Transverse colon (tissue), 4 donors: ENCODE data around the gene LRRN4. TPM values are rescaled to one million over a fixed set of nuclear protein-coding genes. Genes with fewer than 3 reads are reported as not detected.

Experiments used
- DNase-seq: peaks from one replicate; pipeline ENCODE4 v3.0.0-alpha.2; 2019
- H3K27ac ChIP-seq, 4 donors: fragments of 200-600 bp; sonication (generic); 2 replicates each; pipeline ENCODE4 v1.5.1; 2016 to 2018; ENCODE audit warnings: inconsistent platforms in 4 of 4
- H3K27me3 ChIP-seq: fragments of 200-600 bp; sonication (generic); 2 replicates; pipeline ENCODE4 v1.5.1; 2017; ENCODE audit warnings: inconsistent platforms
- H3K36me3 ChIP-seq, 4 donors: fragments of 200-600 bp; sonication (generic); 2 replicates each; pipeline ENCODE4 v1.5.1; 2017 to 2019; ENCODE audit warnings: inconsistent platforms in 4 of 4
- H3K4me1 ChIP-seq, 4 donors: fragments of 200-600 bp; sonication (generic); 2 replicates each; pipeline ENCODE4 v1.5.1; 2017 to 2020; ENCODE audit warnings: inconsistent platforms in 4 of 4
- H3K4me3 ChIP-seq, 4 donors: fragments of 200-600 bp; sonication (generic); 1 replicate in 1 of 4; 2 replicates in 3 of 4; pipeline versions ENCODE4 v1.5.1 to v1.6.1; 2017 to 2019; ENCODE audit warnings: inconsistent platforms in 4 of 4
- H3K9me3 ChIP-seq, 2 donors: fragments of 200-600 bp; sonication (generic); 2 replicates each; pipeline ENCODE4 v1.5.1; 2017 to 2019; ENCODE audit warnings: inconsistent platforms in 2 of 2
- CTCF ChIP-seq, 5 experiments: fragments of 200-600 bp in 3 of 5; fragments of 450-650 bp in 2 of 5; sonication (generic) in 3 of 5; IDR thresholded peaks; 1 replicate in 2 of 5; 2 replicates in 3 of 5; pipeline ENCODE4 v1.5.1; 2016 to 2017; ENCODE audit warnings: antibody characterized with exemption in 5 of 5, inconsistent platforms in 3 of 5, mild to moderate bottlenecking in 2 of 5, moderate library complexity in 1 of 5
- EP300 ChIP-seq: sonication (generic); formaldehyde crosslinking; IDR thresholded peaks from one replicate; pipeline ENCODE4 v1.6.1; 2017; ENCODE audit warnings: antibody characterized with exemption, low read depth
- POLR2A ChIP-seq: fragments of 450-650 bp; IDR thresholded peaks from one replicate; pipeline ENCODE4 v1.6.1; 2016; ENCODE audit warnings: antibody characterized with exemption, mild to moderate bottlenecking, moderate library complexity
- POLR2AphosphoS5 ChIP-seq, 3 donors: sonication (generic); formaldehyde crosslinking; IDR thresholded peaks; one replicate each; pipeline ENCODE4 v1.6.1; 2016; ENCODE audit warnings: antibody characterized with exemption in 3 of 3
- WGBS, 2 donors: methylation state at CpG; one replicate each; pipeline ENCODE4 v1.1.5; 2018; ENCODE audit warnings: low coverage in 1 of 2; 5-methylcytosine and 5-hydroxymethylcytosine counted together
- in situ Hi-C, 4 donors: fragments of 200-750 bp; cut with MboI; loops; one replicate each; pipeline versions ENCODE4 v1.15.0 to v1.15.1; 2017; ENCODE audit warnings: low sequenced_read_pairs in 3 of 4, low pct_ligation_motif_present in 1 of 4, low pct_unique_long_range_greater_than_20kb in 1 of 4
- intact Hi-C: fragments of 100-400 bp; cut with DNase I; formaldehyde crosslinking; loops from one replicate; pipeline ENCODE4 v1.15.1; 2023; ENCODE audit warnings: low total_unique reads
- total RNA-seq, 4 donors: library from RNA; depleted of rRNA; stranded (reverse); fragments of >200 nt; gene quantifications; one replicate each; pipeline ENCODE4 v1.1.0, GENCODE V29; 2016

LRRN4 gene
- total RNA-seq, 4 donors from 2014 or later = 0.48 TPM; not detected in 3

GRCh38 chr20:6044115-6044514 is 9.7 kb downstream of the LRRN4 start:
- H3K36me3 ChIP-seq = peaks cover 0 to 13% (median 5%) of the 10 kb centered on the region in 4 donors
- H3K9me3 ChIP-seq = no peaks in the 10 kb centered on the region
- H3K4me1 ChIP-seq = no peaks in the 10 kb centered on the region
- no peak for DNase-seq
- H3K27ac ChIP-seq = no peak overlapping the region
- H3K4me3 ChIP-seq = no peak overlapping the region
- no peaks in the 10 kb centered on the region for H3K27me3 ChIP-seq
- TF ChIP-seq CTCF (IDR thresholded peaks at IDR 0.05) (no peak), POLR2AphosphoS5 (IDR thresholded peaks at IDR 0.05) (no peak), EP300 (no peak), POLR2A (no peak)
- intact Hi-C loops = no loop called here
- in situ Hi-C loops = no loop called here
- WGBS, 2 donors = 78% methylated on average over 2 of the region's 2 CpGs; no CpG with 5 or more reads in 1 of the 2 donors

- Histone ChIP-seq H3K4me1 (no peaks in the 10 kb centered on the region), H3K4me3 (no peak overlapping the region), H3K9me3 (no peaks in the 10 kb centered on the region), H3K27me3 (no peaks in the 10 kb centered on the region), H3K36me3 (peaks cover 0 to 30% (median 5%) of the 10 kb centered on the region in 4 donors), H3K27ac (no peak overlapping the region)
- WGBS, 2 donors = 94% methylated on average over 24 of the region's 26 CpGs; no CpG with 5 or more reads in 1 of the 2 donors
- TF ChIP-seq EP300 = no peak
- TF ChIP-seq CTCF (IDR thresholded peaks at IDR 0.05) = no peak
- no peak for TF ChIP-seq POLR2A
- TF ChIP-seq POLR2AphosphoS5 (IDR thresholded peaks at IDR 0.05) = no peak
- DNase-seq = no peak
- intact Hi-C loops = no loop called here
- in situ Hi-C loops = no loop called here
Measured at GRCh38 chr20:6041808-6042265, 12.0 kb downstream of the LRRN4 start.

GRCh38 chr20:6040958-6041807 is 12.7 kb downstream of the LRRN4 start:
- no peaks in the 10 kb centered on the region for H3K9me3 ChIP-seq
- no peak for TF ChIP-seq CTCF (IDR thresholded peaks at IDR 0.05)
- TF ChIP-seq POLR2AphosphoS5 (IDR thresholded peaks at IDR 0.05) = no peak
- TF ChIP-seq EP300 = no peak
- no peak for TF ChIP-seq POLR2A
- H3K36me3 ChIP-seq = peaks cover 0 to 36% (median 7%) of the 10 kb centered on the region in 4 donors
- DNase-seq = no peak
- in situ Hi-C loops = no loop called here
- H3K27ac ChIP-seq = no peak overlapping the region
- no peak overlapping the region for H3K4me3 ChIP-seq
- no peaks in the 10 kb centered on the region for H3K4me1 ChIP-seq
- intact Hi-C loops = no loop called here
- no peaks in the 10 kb centered on the region for H3K27me3 ChIP-seq
- 95% methylated on average over 44 of the region's 67 CpGs; no CpG with 5 or more reads in 1 of the 2 donors for WGBS, 2 donors

- Histone ChIP-seq H3K27ac (no peak overlapping the region), H3K36me3 (peaks cover 0 to 43% (median 9%) of the 10 kb centered on the region in 4 donors), H3K4me3 (no peak overlapping the region), H3K27me3 (no peaks in the 10 kb centered on the region), H3K9me3 (no peaks in the 10 kb centered on the region), H3K4me1 (no peaks in the 10 kb centered on the region)
- TF ChIP-seq POLR2A (no peak), POLR2AphosphoS5 (IDR thresholded peaks at IDR 0.05) (no peak), EP300 (no peak), CTCF (IDR thresholded peaks at IDR 0.05) (no peak)
- intact Hi-C loops (no loop called here), in situ Hi-C loops (no loop called here)
- 80 to 98% methylated on average over 1 to 8 of the region's 8 CpGs for WGBS, 2 donors
- no peak for DNase-seq
Measured at GRCh38 chr20:6040540-6040939, 13.3 kb downstream of the LRRN4 start.
